ENCODE data around the gene FOXN3. TPM values are rescaled to one million over a fixed set of nuclear protein-coding genes. Genes with fewer than 3 reads are reported as not detected.

FOXN3 gene
- total and polyA plus RNA-seq, 2 donors (not counting 3 experiments of a cell fraction or from before 2014, with no cell fraction given): 16.9 to 41.8 TPM

DNA sequence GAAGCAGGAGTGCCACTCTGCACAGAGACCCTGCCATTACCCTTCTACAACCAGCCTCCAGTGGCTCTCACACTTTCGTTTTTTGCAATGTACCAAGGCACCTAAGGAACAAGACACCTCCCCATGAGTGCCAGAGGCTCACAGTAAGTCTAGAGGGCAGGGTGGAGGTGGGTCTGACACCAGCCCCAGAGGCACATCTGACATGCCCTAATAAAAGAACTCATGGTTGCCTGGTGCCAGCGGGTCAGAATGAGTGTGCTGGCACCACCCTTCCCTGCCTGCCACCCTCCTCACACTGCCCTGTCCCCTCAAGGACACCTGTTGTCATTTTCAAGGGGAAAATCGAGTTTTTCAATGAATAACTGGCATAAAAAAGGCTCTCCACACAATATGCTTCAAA is 161.2 kb downstream of the FOXN3 start:
- Histone ChIP-seq H2AFZ (ENCODE audit: low read depth, low read length) (no peak overlapping the region), H4K20me1 (replicated peaks; ENCODE audit: control insufficient read depth, extremely low read depth, insufficient read depth, low read length) (peaks cover 2% of the 10 kb centered on the region), H3K79me2 (ENCODE audit: control insufficient read depth, insufficient read depth, low read length) (no peaks in the 10 kb centered on the region), H3K4me2 (ENCODE audit: insufficient read depth, low read length) (no peak overlapping the region), H3K27me3 (ENCODE audit: control insufficient read depth in 2 of 2, insufficient read depth in 2 of 2, low read length in 2 of 2) (no peaks in the 10 kb centered on the region), H3K4me3 (replicated peaks in 1 of 3; ENCODE audit: insufficient read depth in 1 of 3, low read depth in 1 of 3, low read length in 3 of 3) (no peak overlapping the region), H3K36me3 (ENCODE audit: control insufficient read depth in 2 of 2, extremely low read depth in 1 of 2, insufficient read depth in 2 of 2, low read length in 2 of 2) (no peaks in the 10 kb centered on the region), H3K4me1 (ENCODE audit: control insufficient read depth, extremely low read depth, insufficient read depth, low read length) (no peaks in the 10 kb centered on the region), H3K27ac (ENCODE audit: insufficient read depth, low read depth, low read length) (no peak overlapping the region), H3K9me3 (replicated peaks; ENCODE audit: control insufficient read depth, insufficient read depth, low read length) (no peaks in the 10 kb centered on the region), H3K9ac (replicated peaks; ENCODE audit: extremely low read depth, insufficient read depth, low read length) (no peak overlapping the region), H3K9me1 (replicated peaks; ENCODE audit: control insufficient read depth, extremely low read depth, insufficient read depth, low read length) (no peaks in the 10 kb centered on the region)
- ChIA-PET CTCF (no interaction called here), POLR2A (no interaction called here)
- no TSS peak for BruUV-seq (replicated peaks)
- no peak for DNase-seq (ENCODE audit: low read depth, low spot score)
- intact Hi-C loops (cut with micrococcal nuclease) (no loop called here), dilution Hi-C loops (cut with MboI; ENCODE audit: extremely low pct_ligation_motif_present, low sequenced_read_pairs) (no loop called here)
- TF ChIP-seq POLR2AphosphoS5 (IDR thresholded peaks at IDR 0.05; ENCODE audit: insufficient read depth, low read depth, low read length) (no peak), GATA2 (IDR thresholded peaks at IDR 0.05; ENCODE audit: insufficient read depth, insufficient read length, low read depth, low read length) (no peak), EZH2 (IDR thresholded peaks at IDR 0.05; ENCODE audit: borderline replicate concordance, low read depth, low read length, severe bottlenecking) (no peak), CTCF (IDR thresholded peaks at IDR 0.05; ENCODE audit: extremely low read depth in 1 of 2, insufficient read depth in 1 of 2, low read depth in 1 of 2, low read length in 2 of 2) (no peak), FOS (IDR thresholded peaks at IDR 0.05; ENCODE audit: borderline replicate concordance, insufficient read depth, low read length) (no peak), POLR2A (IDR thresholded peaks at IDR 0.05; ENCODE audit: low read depth, low read length) (no peak), JUN (IDR thresholded peaks at IDR 0.05; ENCODE audit: borderline replicate concordance, insufficient read depth, insufficient read length, low read depth) (no peak), MYC (IDR thresholded peaks at IDR 0.05; ENCODE audit: low read depth, low read length) (no peak)
- TF ChIP-seq, protein P1, sequence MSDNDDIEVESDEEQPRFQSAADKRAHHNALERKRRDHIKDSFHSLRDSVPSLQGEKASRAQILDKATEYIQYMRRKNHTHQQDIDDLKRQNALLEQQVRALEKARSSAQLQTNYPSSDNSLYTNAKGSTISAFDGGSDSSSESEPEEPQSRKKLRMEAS (IDR thresholded peaks at IDR 0.05; ENCODE audit: insufficient read depth, insufficient read length): no peak
- no peak for FAIRE-seq
